KMS-11 (cell line): Measurements from ENCODE around the gene RBBP4.
A peak's percentile ranks its signal among the peaks of the same experiment; 100 is the strongest.

ENCODE experiments used
- H2AFZ ChIP-seq: fragments of 200-600 bp; sonication (generic); 2 replicates; pipeline ENCODE4 v1.6.1; 2016; ENCODE audit warnings: antibody characterized with exemption, mixed run types, low read depth
- H3K27ac ChIP-seq: fragments of 200-600 bp; sonication (generic); 2 replicates; pipeline ENCODE4 v1.6.1; 2016; ENCODE audit warnings: mild to moderate bottlenecking, mixed run types
- H3K27me3 ChIP-seq: fragments of 200-600 bp; sonication (generic); 2 replicates; pipeline ENCODE4 v1.6.1; 2017; ENCODE audit warnings: mild to moderate bottlenecking, low read depth, mixed run types, moderate library complexity; ENCODE audit not compliant: insufficient read depth
- H3K36me3 ChIP-seq: fragments of 200-600 bp; sonication (generic); 2 replicates; pipeline ENCODE4 v1.6.1; 2017; ENCODE audit warnings: mild to moderate bottlenecking, mixed run types; ENCODE audit not compliant: insufficient read depth
- H3K4me1 ChIP-seq: fragments of 200-600 bp; sonication (generic); 2 replicates; pipeline ENCODE4 v1.6.1; 2016; ENCODE audit warnings: mild to moderate bottlenecking, low read depth, mixed run types; ENCODE audit not compliant: poor library complexity, severe bottlenecking
- H3K4me2 ChIP-seq: fragments of 200-600 bp; sonication (generic); 2 replicates; pipeline ENCODE4 v1.7.0; 2016; ENCODE audit warnings: mild to moderate bottlenecking, mixed run types
- H3K4me3 ChIP-seq: fragments of 200-600 bp; sonication (generic); IDR thresholded peaks from 2 replicates; pipeline ENCODE4 v1.6.1; 2017; ENCODE audit warnings: low read depth, low read length, mixed read lengths; ENCODE audit not compliant: insufficient read depth
- H3K79me2 ChIP-seq: fragments of 200-600 bp; sonication (generic); 2 replicates; pipeline ENCODE4 v1.6.1; 2016; ENCODE audit warnings: low read depth, mixed run types; ENCODE audit not compliant: insufficient read depth
- H3K9ac ChIP-seq: fragments of 200-600 bp; sonication (generic); 2 replicates; pipeline ENCODE4 v1.6.1; 2016; ENCODE audit warnings: mild to moderate bottlenecking, mixed run types
- H4K20me1 ChIP-seq: fragments of 200-600 bp; sonication (generic); 2 replicates; pipeline ENCODE4 v1.6.1; 2016; ENCODE audit warnings: mild to moderate bottlenecking, mixed run types; ENCODE audit not compliant: insufficient read depth
- TF ChIP-seq, protein P1 (sequence below): fragments of 200-600 bp; sonication (generic); conservative IDR thresholded peaks from 2 replicates; pipeline ENCODE4 v1.6.1; 2017; ENCODE audit warnings: low read depth, mild to moderate bottlenecking, antibody characterized with exemption, low read length, moderate library complexity, mixed read lengths

Gene RBBP4

DNA sequence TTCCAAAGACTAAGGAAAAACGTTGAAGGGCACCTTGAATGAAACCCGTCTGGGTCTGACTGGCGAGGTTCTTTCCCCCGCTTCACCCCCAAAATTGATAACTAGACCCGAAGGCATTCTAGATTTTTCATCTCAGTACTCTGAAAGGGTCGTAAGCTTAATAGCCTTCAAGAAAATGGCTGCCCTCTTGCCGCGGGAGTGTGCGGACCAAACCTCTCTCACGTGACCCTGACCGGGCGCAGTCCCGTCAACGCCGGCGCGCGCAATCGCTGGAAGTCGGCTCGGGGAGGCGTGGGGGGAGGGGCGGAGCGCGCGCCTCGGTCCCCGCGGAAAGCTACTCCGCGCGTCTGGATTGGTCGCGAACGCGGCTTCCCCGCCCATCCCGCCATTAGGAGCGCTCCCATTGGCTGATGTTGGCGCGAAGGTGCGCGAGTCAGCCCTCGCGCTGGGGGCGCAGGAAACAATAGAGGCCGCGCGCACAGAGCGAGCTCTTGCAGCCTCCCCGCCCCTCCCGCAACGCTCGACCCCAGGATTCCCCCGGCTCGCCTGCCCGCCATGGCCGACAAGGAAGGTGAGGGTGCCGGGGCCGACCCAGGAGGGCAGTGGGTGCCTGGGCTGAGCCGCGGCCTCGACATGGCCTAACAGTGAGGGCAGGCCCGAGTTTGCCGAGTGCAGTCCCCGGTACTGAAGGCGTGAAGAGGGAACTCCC, at the start of gene RBBP4:
RBBP4 (plus strand) TSS at position 457 of the 709 bp plus-strand sequence; CDS start at position 556, 99 bp downstream.
- Histone ChIP-seq H3K27ac (peak within 1 kb of the TSS; percentile 96), H3K9ac (peak within 1 kb of the TSS; percentile 94), H3K4me3 (peak within 1 kb of the TSS; percentile 81), H3K36me3 (peaks cover 19% of the 10 kb centered on the region), H4K20me1 (no peaks in the 10 kb centered on the region; the same call in 1 of the 2 replicates), H2AFZ (peak within 1 kb of the TSS; percentile 56), H3K27me3 (no peaks in the 10 kb centered on the region), H3K79me2 (peaks cover 86% of the 10 kb centered on the region), H3K4me1 (peaks cover 47% of the 10 kb centered on the region), H3K4me2 (peak within 1 kb of the TSS; percentile 100)
- TF ChIP-seq, protein P1, sequence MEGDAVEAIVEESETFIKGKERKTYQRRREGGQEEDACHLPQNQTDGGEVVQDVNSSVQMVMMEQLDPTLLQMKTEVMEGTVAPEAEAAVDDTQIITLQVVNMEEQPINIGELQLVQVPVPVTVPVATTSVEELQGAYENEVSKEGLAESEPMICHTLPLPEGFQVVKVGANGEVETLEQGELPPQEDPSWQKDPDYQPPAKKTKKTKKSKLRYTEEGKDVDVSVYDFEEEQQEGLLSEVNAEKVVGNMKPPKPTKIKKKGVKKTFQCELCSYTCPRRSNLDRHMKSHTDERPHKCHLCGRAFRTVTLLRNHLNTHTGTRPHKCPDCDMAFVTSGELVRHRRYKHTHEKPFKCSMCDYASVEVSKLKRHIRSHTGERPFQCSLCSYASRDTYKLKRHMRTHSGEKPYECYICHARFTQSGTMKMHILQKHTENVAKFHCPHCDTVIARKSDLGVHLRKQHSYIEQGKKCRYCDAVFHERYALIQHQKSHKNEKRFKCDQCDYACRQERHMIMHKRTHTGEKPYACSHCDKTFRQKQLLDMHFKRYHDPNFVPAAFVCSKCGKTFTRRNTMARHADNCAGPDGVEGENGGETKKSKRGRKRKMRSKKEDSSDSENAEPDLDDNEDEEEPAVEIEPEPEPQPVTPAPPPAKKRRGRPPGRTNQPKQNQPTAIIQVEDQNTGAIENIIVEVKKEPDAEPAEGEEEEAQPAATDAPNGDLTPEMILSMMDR: no peak

DNA sequence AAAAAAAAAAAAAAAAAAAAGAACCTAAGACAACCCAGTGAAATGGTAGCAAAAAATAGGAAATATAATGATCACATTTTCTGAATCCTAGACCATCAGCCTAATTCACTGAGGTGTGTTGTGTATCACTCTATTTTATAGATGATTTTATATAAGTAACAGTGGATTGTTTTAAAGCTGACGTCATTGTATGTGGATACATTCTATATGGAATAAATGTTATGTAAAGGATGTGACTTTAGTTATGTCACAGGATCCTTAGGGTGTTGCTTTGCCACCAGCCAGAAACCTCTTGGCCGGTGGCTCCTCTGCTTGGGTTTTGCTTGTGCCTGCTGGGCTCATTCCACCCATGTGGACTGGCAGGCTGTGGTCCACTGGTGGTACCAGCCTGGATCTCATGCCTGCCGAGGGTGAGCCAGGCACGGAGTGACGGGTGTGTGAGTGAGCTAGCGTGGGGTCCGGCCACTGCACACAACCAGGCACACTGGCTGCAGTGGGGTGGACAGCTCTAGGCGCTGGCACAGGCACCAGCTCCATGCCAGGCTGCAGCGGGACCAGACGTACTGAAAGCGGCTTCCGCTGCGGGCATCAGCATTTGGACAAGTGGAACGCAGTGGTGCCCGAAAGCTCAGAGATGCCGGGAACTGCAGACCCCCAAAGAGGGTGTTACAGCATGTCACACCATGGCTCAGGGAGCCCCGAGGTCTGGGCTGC, 45.1 kb upstream of the RBBP4 start:
- TF ChIP-seq, protein P1: no peak
- Histone ChIP-seq H3K27me3 (no peaks in the 10 kb centered on the region), H3K79me2 (no peaks in the 10 kb centered on the region), H2AFZ (no peak overlapping the region), H3K9ac (no peak overlapping the region), H4K20me1 (no peaks in the 10 kb centered on the region), H3K4me1 (no peaks in the 10 kb centered on the region), H3K4me2 (no peak overlapping the region), H3K36me3 (no peaks in the 10 kb centered on the region), H3K4me3 (no peak overlapping the region), H3K27ac (no peak overlapping the region)

DNA sequence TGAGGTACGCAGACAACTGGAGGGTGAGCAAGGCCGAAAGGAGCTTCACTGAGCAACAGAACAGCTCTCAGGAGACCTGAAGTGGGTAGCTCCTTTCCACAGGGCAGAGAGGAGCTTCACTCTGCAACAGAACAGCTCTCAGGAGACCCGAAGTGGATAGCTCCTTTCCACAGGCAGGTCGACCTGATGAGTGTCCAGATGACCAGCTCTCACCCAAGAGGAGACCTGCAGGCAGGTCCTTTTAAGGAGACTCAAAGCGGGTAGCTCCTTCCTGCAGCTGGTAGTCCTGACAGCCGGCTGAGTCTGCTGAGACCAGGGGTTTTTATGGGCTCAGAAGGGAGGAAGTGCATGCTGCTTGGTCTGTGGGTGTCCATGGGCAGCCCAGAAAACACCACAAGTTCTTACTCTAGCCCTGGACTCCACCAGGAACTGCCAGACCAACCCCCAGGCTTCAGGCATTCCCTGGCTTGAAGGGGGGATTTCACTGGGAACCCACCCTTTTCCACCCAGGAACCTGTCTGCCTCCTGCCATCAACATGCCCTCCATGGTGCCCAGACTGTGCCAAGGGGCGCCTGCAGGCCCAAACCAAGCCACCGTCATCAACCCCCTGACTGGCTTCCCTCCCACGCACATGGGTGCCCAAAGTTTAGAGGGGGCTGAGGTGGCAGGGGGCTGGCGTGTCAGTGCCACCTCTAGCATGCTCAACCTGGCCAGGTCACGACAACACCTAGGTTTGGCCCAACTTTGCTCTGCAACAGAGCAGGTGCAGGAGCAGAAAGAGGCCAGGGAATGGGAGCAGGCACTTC, 44.2 kb upstream of the RBBP4 start:
- Histone ChIP-seq H3K4me3 (no peak overlapping the region), H3K79me2 (no peaks in the 10 kb centered on the region), H3K4me2 (no peak overlapping the region), H4K20me1 (no peaks in the 10 kb centered on the region), H3K9ac (no peak overlapping the region), H3K27me3 (no peaks in the 10 kb centered on the region), H3K27ac (no peak overlapping the region), H3K4me1 (no peaks in the 10 kb centered on the region), H3K36me3 (no peaks in the 10 kb centered on the region), H2AFZ (no peak overlapping the region)
- TF ChIP-seq, protein P1: no peak

DNA sequence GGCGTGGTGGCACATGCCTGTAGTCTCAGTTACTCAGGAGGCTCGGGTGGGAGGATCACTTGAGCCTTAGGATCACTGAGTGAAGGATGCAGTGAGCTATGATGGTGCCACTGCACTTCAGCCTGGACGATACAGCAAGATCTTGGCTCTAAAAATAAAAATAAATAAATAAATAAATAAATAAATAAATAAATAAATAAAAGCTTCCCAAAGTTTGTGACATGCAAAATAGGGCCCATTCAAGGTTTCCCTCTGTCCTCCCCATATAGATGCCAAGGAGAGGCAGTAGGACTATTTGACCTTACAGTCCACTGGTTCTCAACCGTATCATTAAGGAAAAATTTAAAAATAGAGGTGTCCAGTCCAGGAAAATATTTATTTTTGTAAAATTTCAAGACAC, 41.8 kb upstream of the RBBP4 start:
- no peak overlapping the region for H3K4me3 ChIP-seq
- no peaks in the 10 kb centered on the region for H3K4me1 ChIP-seq
- H3K27me3 ChIP-seq: no peaks in the 10 kb centered on the region
- no peak overlapping the region for H3K9ac ChIP-seq
- TF ChIP-seq, protein P1: no peak
- H3K36me3 ChIP-seq: no peaks in the 10 kb centered on the region
- H3K27ac ChIP-seq: no peak overlapping the region
- no peak overlapping the region for H2AFZ ChIP-seq
- no peaks in the 10 kb centered on the region for H4K20me1 ChIP-seq
- no peak overlapping the region for H3K4me2 ChIP-seq
- no peaks in the 10 kb centered on the region for H3K79me2 ChIP-seq
